Measurements from ENCODE around the gene CCDC7.
"Not testable (repeated sequence)": the region's sequence is repeated elsewhere in the genome, so short reads cannot be mapped to it uniquely, and the experiment has no call there.

CCDC7 gene

GRCh38 chr10:32744321-32744720 lies 298.4 kb downstream of the CCDC7 start:
- no peak overlapping the region for H3K27ac ChIP-seq (replicated peaks)
- no peak for TF ChIP-seq REST (IDR thresholded peaks at IDR 0.05; ENCODE audit: insufficient replicate concordance, low read depth)
- TF ChIP-seq SPI1 (IDR thresholded peaks at IDR 0.05; ENCODE audit: borderline replicate concordance, low read depth): no peak
- no peak for TF ChIP-seq POLR2AphosphoS5 (IDR thresholded peaks at IDR 0.05; ENCODE audit: low read depth)
- H3K4me3 ChIP-seq (replicated peaks; ENCODE audit: insufficient read depth, low read length): no peak overlapping the region
- DNase-seq (ENCODE audit: low read depth in 1 of 2, low spot score in 1 of 2): no peak
- H3K27me3 ChIP-seq (ENCODE audit: insufficient read depth, poor library complexity, severe bottlenecking): no peaks in the 10 kb centered on the region

DNA sequence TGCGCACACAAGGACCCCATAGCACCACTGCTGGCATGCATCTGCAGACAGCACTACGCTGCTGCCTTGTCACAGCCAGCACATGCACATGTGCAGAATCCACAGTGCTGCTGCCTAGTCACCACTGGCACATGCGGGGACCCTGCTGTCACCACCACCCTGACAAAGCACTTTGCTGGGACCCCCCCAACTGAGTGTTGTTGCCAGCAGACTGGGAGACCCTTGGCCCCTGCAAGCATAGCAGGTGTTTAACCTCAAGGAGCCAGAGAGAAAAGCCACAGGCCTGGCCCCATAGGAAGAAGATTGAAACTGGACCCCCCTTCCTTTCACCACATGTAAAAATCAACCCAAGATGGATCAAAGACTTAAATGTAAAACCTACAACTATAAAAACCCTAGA lies 300.9 kb downstream of the CCDC7 start:
- no peak overlapping the region for H3K27ac ChIP-seq (replicated peaks)
- no peak for TF ChIP-seq GABPA (IDR thresholded peaks at IDR 0.05; ENCODE audit: low read depth)
- no peaks in the 10 kb centered on the region for H3K27me3 ChIP-seq (ENCODE audit: insufficient read depth, poor library complexity, severe bottlenecking)
- no peak overlapping the region for H3K4me3 ChIP-seq (replicated peaks; ENCODE audit: insufficient read depth, low read length)
- no peak for DNase-seq (ENCODE audit: low read depth in 1 of 2, low spot score in 1 of 2)

DNA sequence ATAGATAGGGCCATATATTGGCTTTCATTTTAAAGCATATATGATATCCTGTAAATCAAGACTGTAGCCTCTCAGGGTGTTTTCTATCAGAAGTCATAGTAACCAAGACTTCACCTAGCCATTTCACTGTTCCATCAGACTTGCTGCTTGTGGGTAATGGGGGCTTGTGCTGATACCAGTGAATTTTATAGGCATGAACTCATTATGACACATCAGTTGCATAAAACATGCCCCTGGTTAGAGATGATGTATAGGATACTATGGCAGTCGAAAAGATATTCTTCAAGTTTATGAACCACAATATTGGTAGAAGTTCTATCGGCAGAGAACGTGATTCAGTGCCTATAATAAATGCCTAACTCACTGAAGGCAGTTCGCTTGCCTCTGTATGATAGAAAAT lies 305.6 kb downstream of the CCDC7 start:
- Histone ChIP-seq H3K27me3 (ENCODE audit: insufficient read depth, poor library complexity, severe bottlenecking) (no peaks in the 10 kb centered on the region), H3K27ac (replicated peaks) (no peak overlapping the region), H3K4me3 (replicated peaks; ENCODE audit: insufficient read depth, low read length) (no peak overlapping the region)
- TF ChIP-seq REST (IDR thresholded peaks at IDR 0.05; ENCODE audit: insufficient replicate concordance, low read depth): no peak
- TF ChIP-seq, protein P1, sequence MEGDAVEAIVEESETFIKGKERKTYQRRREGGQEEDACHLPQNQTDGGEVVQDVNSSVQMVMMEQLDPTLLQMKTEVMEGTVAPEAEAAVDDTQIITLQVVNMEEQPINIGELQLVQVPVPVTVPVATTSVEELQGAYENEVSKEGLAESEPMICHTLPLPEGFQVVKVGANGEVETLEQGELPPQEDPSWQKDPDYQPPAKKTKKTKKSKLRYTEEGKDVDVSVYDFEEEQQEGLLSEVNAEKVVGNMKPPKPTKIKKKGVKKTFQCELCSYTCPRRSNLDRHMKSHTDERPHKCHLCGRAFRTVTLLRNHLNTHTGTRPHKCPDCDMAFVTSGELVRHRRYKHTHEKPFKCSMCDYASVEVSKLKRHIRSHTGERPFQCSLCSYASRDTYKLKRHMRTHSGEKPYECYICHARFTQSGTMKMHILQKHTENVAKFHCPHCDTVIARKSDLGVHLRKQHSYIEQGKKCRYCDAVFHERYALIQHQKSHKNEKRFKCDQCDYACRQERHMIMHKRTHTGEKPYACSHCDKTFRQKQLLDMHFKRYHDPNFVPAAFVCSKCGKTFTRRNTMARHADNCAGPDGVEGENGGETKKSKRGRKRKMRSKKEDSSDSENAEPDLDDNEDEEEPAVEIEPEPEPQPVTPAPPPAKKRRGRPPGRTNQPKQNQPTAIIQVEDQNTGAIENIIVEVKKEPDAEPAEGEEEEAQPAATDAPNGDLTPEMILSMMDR (IDR thresholded peaks at IDR 0.05; ENCODE audit: insufficient read depth, low read length): no peak
- TF ChIP-seq POLR2AphosphoS5 (IDR thresholded peaks at IDR 0.05; ENCODE audit: low read depth): no peak
- no peak for TF ChIP-seq GABPA (IDR thresholded peaks at IDR 0.05; ENCODE audit: low read depth)
- TF ChIP-seq SPI1 (IDR thresholded peaks at IDR 0.05; ENCODE audit: borderline replicate concordance, low read depth): no peak
- DNase-seq (ENCODE audit: low read depth in 1 of 2, low spot score in 1 of 2): no peak

- not testable (repeated sequence) for H3K27ac ChIP-seq (replicated peaks); H3K4me3 ChIP-seq (replicated peaks; ENCODE audit: insufficient read depth, low read length); H3K27me3 ChIP-seq (ENCODE audit: insufficient read depth, poor library complexity, severe bottlenecking); DNase-seq (ENCODE audit: low read depth in 1 of 2, low spot score in 1 of 2)
Measured at GRCh38 chr10:32754900-32755299, 309.0 kb downstream of the CCDC7 start.

- no peak for DNase-seq (ENCODE audit: low read depth in 1 of 2, low spot score in 1 of 2)
- Histone ChIP-seq H3K27me3 (ENCODE audit: insufficient read depth, poor library complexity, severe bottlenecking) (no peaks in the 10 kb centered on the region), H3K4me3 (replicated peaks; ENCODE audit: insufficient read depth, low read length) (no peak overlapping the region), H3K27ac (replicated peaks) (no peak overlapping the region)
- TF ChIP-seq POLR2AphosphoS5 (IDR thresholded peaks at IDR 0.05; ENCODE audit: low read depth): no peak
- TF ChIP-seq SPI1 (IDR thresholded peaks at IDR 0.05; ENCODE audit: borderline replicate concordance, low read depth): no peak
- TF ChIP-seq, protein P1 (IDR thresholded peaks at IDR 0.05; ENCODE audit: insufficient read depth, low read length): no peak
- no peak for TF ChIP-seq GABPA (IDR thresholded peaks at IDR 0.05; ENCODE audit: low read depth)
- TF ChIP-seq REST (IDR thresholded peaks at IDR 0.05; ENCODE audit: insufficient replicate concordance, low read depth): no peak
Measured at GRCh38 chr10:32771217-32771616, 325.3 kb downstream of the CCDC7 start.
